Measurements from ENCODE around the gene LRRC28.

Gene LRRC28

GRCh38 chr15:99359769-99360168 lies 108.5 kb downstream of the LRRC28 start:
- ChIA-PET POLR2A (no interaction called here), CTCF (interaction anchor here (1.4 kb wide), 1 partner anchor 73 kb away, joined by 3 read pairs; no protein-coding TSS in a partner anchor)
- Histone ChIP-seq H3K27ac (ENCODE audit: extremely low read depth, low read depth, low read length) (no peak overlapping the region), H3K36me3 (ENCODE audit: control insufficient read depth in 2 of 2, insufficient read depth in 1 of 2, low read length in 2 of 2) (peaks cover 0 to 3% of the 10 kb centered on the region in 2 experiments; a peak in 1 of 3 replicates), H3K9me3 (ENCODE audit: control insufficient read depth, insufficient read depth, low read depth, low read length) (no peaks in the 10 kb centered on the region), H3K4me1 (ENCODE audit: control insufficient read depth, insufficient read depth, low read length) (no peaks in the 10 kb centered on the region), H3K4me3 (ENCODE audit: low read depth, low read length) (no peak overlapping the region)
- TF ChIP-seq ZNF404 (tag by site-specific recombination; IDR thresholded peaks at IDR 0.05) = no peak
- no peak for TF ChIP-seq ZNF571 (tag by site-specific recombination; IDR thresholded peaks at IDR 0.05)
- TF ChIP-seq BCL11B (tag by site-specific recombination; IDR thresholded peaks at IDR 0.05; ENCODE audit: low read depth) = no peak
- TF ChIP-seq ZNF530 (tag by site-specific recombination; IDR thresholded peaks at IDR 0.05; ENCODE audit: low read depth) = no peak
- TF ChIP-seq ZNF600 (tag by site-specific recombination; IDR thresholded peaks at IDR 0.05) = no peak
- no peak for TF ChIP-seq PBX3 (CRISPR knock-in tag; IDR thresholded peaks at IDR 0.05)
- TF ChIP-seq ZNF211 (tag by site-specific recombination; IDR thresholded peaks at IDR 0.05; ENCODE audit: low read depth) = no peak
- no peak for TF ChIP-seq ZNF140 (tag by site-specific recombination; IDR thresholded peaks at IDR 0.05)
- TF ChIP-seq HIC1 (tag by site-specific recombination; IDR thresholded peaks at IDR 0.05) = no peak
- no peak for TF ChIP-seq ZNF2 (tag by site-specific recombination; IDR thresholded peaks at IDR 0.05)
- TF ChIP-seq ZNF155 (tag by site-specific recombination; IDR thresholded peaks at IDR 0.05) = no peak
- no peak for TF ChIP-seq ZNF416 (tag by site-specific recombination; IDR thresholded peaks at IDR 0.05)
- no peak for TF ChIP-seq ZBTB49 (tag by site-specific recombination; IDR thresholded peaks at IDR 0.05; ENCODE audit: low read depth)
- no peak for TF ChIP-seq ZNF10 (tag by site-specific recombination; IDR thresholded peaks at IDR 0.05)
- no peak for TF ChIP-seq YY1 (tag by site-specific recombination; IDR thresholded peaks at IDR 0.05)
- no peak for TF ChIP-seq ZNF146 (tag by site-specific recombination; IDR thresholded peaks at IDR 0.05)
- no peak for TF ChIP-seq ZNF366 (tag by site-specific recombination; conservative IDR thresholded peaks at IDR 0.05)
- TF ChIP-seq ZNF19 (tag by site-specific recombination; IDR thresholded peaks at IDR 0.05; ENCODE audit: low read depth) = no peak
- no peak for TF ChIP-seq ZNF623 (tag by site-specific recombination; IDR thresholded peaks at IDR 0.05)

- Histone ChIP-seq H3K4me3 (ENCODE audit: low read depth, low read length) (no peak overlapping the region), H3K27ac (ENCODE audit: extremely low read depth, low read depth, low read length) (no peak overlapping the region), H3K36me3 (ENCODE audit: control insufficient read depth in 2 of 2, insufficient read depth in 1 of 2, low read length in 2 of 2) (peaks cover 0 to 9% of the 10 kb centered on the region in 2 experiments; a peak in 2 of 3 replicates), H3K9me3 (ENCODE audit: control insufficient read depth, insufficient read depth, low read depth, low read length) (no peaks in the 10 kb centered on the region), H3K4me1 (ENCODE audit: control insufficient read depth, insufficient read depth, low read length) (no peaks in the 10 kb centered on the region)
- no peak for TF ChIP-seq ZFP3 (tag by site-specific recombination; IDR thresholded peaks at IDR 0.05; ENCODE audit: low read depth)
- TF ChIP-seq ZNF112 (tag by site-specific recombination; IDR thresholded peaks at IDR 0.05) = no peak
- no peak for TF ChIP-seq ZFP41 (tag by site-specific recombination; IDR thresholded peaks at IDR 0.05; ENCODE audit: borderline replicate concordance)
- no peak for TF ChIP-seq ZNF184 (tag by site-specific recombination; IDR thresholded peaks at IDR 0.05)
- no peak for TF ChIP-seq ZNF513 (tag by site-specific recombination; IDR thresholded peaks at IDR 0.05)
- no peak for TF ChIP-seq ZNF596 (tag by site-specific recombination; IDR thresholded peaks at IDR 0.05)
- ChIA-PET CTCF (interaction anchor here (0.7 to 3.6 kb wide), 7 partner anchors 10 to 342 kb away, joined by 3 to 14 read pairs (median 3); no protein-coding TSS in a partner anchor), POLR2A (no interaction called here)
Observed at GRCh38 chr15:99361545-99362185, 110.4 kb downstream of the LRRC28 start.
